DOHH2 (cell line): ENCODE data around the gene ALG5.

Source experiments
- H3F3A ChIP-seq: fragments of 200-600 bp; sonication (generic), shearing (Covaris generic); 2 replicates; pipeline ENCODE4 v1.6.0; 2016; ENCODE audit warnings: antibody characterized with exemption, mild to moderate bottlenecking; ENCODE audit not compliant: control insufficient read depth, insufficient read depth
- H3K27ac ChIP-seq: fragments of 200-600 bp; sonication (generic); 2 replicates; pipeline ENCODE4 v1.5.1; 2014; ENCODE audit warnings: low read depth, mild to moderate bottlenecking, low read length, moderate library complexity
- H3K27me3 ChIP-seq: fragments of 200-600 bp; sonication (generic); 2 replicates; pipeline ENCODE4 v1.6.1; 2014; ENCODE audit warnings: mild to moderate bottlenecking, low read length, mixed read lengths; ENCODE audit not compliant: control insufficient read depth
- H3K36me3 ChIP-seq: fragments of 200-600 bp; sonication (generic); 2 replicates; pipeline ENCODE4 v1.6.1; 2014; ENCODE audit warnings: mild to moderate bottlenecking, low read length, moderate library complexity, mixed read lengths; ENCODE audit not compliant: control insufficient read depth
- H3K4me1 ChIP-seq: fragments of 200-600 bp; sonication (generic); 2 replicates; pipeline ENCODE4 v1.6.1; 2014; ENCODE audit warnings: mild to moderate bottlenecking, low read length, mixed read lengths; ENCODE audit not compliant: control insufficient read depth
- H3K4me2 ChIP-seq: fragments of 200-600 bp; sonication (generic); 2 replicates; pipeline ENCODE4 v1.6.0; 2014; ENCODE audit warnings: mild to moderate bottlenecking, low read length, moderate library complexity
- H3K4me3 ChIP-seq: fragments of 200-600 bp; sonication (generic); 2 replicates; pipeline ENCODE4 v1.5.1; 2014; ENCODE audit warnings: mild to moderate bottlenecking, low read length, mixed read lengths
- H3K79me2 ChIP-seq: fragments of 200-600 bp; sonication (generic); 2 replicates; pipeline ENCODE4 v1.6.1; 2014; ENCODE audit warnings: mild to moderate bottlenecking, low read length, mixed read lengths; ENCODE audit not compliant: control insufficient read depth
- H3K9me2 ChIP-seq: fragments of 200-600 bp; sonication (generic); replicated peaks from 2 replicates; pipeline ENCODE4 v1.6.1; 2014; ENCODE audit warnings: mild to moderate bottlenecking, low read length, mixed read lengths; ENCODE audit not compliant: control insufficient read depth
- H3K9me3 ChIP-seq: fragments of 200-600 bp; sonication (generic); 2 replicates; pipeline ENCODE4 v1.6.1; 2014; ENCODE audit warnings: antibody characterized with exemption, low read length, mixed read lengths; ENCODE audit not compliant: control insufficient read depth, insufficient read depth
- H4K20me1 ChIP-seq: fragments of 200-600 bp; sonication (generic); 2 replicates; pipeline ENCODE4 v1.6.0; 2014; ENCODE audit warnings: low read depth, mild to moderate bottlenecking, antibody characterized with exemption, low read length, moderate library complexity; ENCODE audit not compliant: control insufficient read depth, insufficient read depth
- EZH2phosphoT487 ChIP-seq: fragments of 200-600 bp; sonication (generic); IDR thresholded peaks from 2 replicates; pipeline ENCODE4 v1.6.1; 2017; ENCODE audit warnings: borderline replicate concordance, mild to moderate bottlenecking, antibody characterized with exemption, low read length, moderate library complexity, mixed read lengths
- TF ChIP-seq, protein P1 (sequence below): fragments of 200-600 bp; sonication (generic); IDR thresholded peaks from one replicate; pipeline ENCODE4 v1.5.1; 2014; ENCODE audit warnings: antibody characterized with exemption, mild to moderate bottlenecking, low read depth, low read length; ENCODE audit not compliant: poor library complexity, severe bottlenecking

ALG5 gene

GRCh38 chr13:36912369-36912768, 86.8 kb downstream of the ALG5 start:
- Histone ChIP-seq H3K79me2 (no peaks in the 10 kb centered on the region), H3K27ac (no peak overlapping the region), H3K9me2 (no peaks in the 10 kb centered on the region), H3F3A (no peaks in the 10 kb centered on the region), H4K20me1 (no peaks in the 10 kb centered on the region), H3K27me3 (peaks cover 20% of the 10 kb centered on the region), H3K4me1 (peaks cover 18% of the 10 kb centered on the region), H3K36me3 (no peaks in the 10 kb centered on the region), H3K9me3 (no peaks in the 10 kb centered on the region), H3K4me2 (no peak overlapping the region), H3K4me3 (no peak overlapping the region)
- TF ChIP-seq EZH2phosphoT487: no peak
- TF ChIP-seq, protein P1, sequence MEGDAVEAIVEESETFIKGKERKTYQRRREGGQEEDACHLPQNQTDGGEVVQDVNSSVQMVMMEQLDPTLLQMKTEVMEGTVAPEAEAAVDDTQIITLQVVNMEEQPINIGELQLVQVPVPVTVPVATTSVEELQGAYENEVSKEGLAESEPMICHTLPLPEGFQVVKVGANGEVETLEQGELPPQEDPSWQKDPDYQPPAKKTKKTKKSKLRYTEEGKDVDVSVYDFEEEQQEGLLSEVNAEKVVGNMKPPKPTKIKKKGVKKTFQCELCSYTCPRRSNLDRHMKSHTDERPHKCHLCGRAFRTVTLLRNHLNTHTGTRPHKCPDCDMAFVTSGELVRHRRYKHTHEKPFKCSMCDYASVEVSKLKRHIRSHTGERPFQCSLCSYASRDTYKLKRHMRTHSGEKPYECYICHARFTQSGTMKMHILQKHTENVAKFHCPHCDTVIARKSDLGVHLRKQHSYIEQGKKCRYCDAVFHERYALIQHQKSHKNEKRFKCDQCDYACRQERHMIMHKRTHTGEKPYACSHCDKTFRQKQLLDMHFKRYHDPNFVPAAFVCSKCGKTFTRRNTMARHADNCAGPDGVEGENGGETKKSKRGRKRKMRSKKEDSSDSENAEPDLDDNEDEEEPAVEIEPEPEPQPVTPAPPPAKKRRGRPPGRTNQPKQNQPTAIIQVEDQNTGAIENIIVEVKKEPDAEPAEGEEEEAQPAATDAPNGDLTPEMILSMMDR: no peak

- Histone ChIP-seq H3K27me3 (peaks cover 7% of the 10 kb centered on the region), H3K79me2 (no peaks in the 10 kb centered on the region), H3K9me2 (no peaks in the 10 kb centered on the region), H3K4me1 (peaks cover 23% of the 10 kb centered on the region), H3K4me3 (no peak overlapping the region), H3K4me2 (no peak overlapping the region), H3F3A (no peaks in the 10 kb centered on the region), H3K36me3 (no peaks in the 10 kb centered on the region), H4K20me1 (no peaks in the 10 kb centered on the region), H3K9me3 (no peaks in the 10 kb centered on the region), H3K27ac (no peak overlapping the region)
- TF ChIP-seq, protein P1: no peak
- no peak for TF ChIP-seq EZH2phosphoT487
Observed at GRCh38 chr13:36910545-36910944, 88.6 kb downstream of the ALG5 start.

GRCh38 chr13:36907821-36908220, 91.3 kb downstream of the ALG5 start:
- no peaks in the 10 kb centered on the region for H3K27me3 ChIP-seq
- H4K20me1 ChIP-seq: no peaks in the 10 kb centered on the region
- TF ChIP-seq EZH2phosphoT487: no peak
- TF ChIP-seq, protein P1: no peak
- H3K9me3 ChIP-seq: no peaks in the 10 kb centered on the region
- peaks cover 19% of the 10 kb centered on the region for H3K4me1 ChIP-seq
- no peak overlapping the region for H3K4me3 ChIP-seq
- no peak overlapping the region for H3K27ac ChIP-seq
- no peaks in the 10 kb centered on the region for H3K9me2 ChIP-seq
- no peaks in the 10 kb centered on the region for H3F3A ChIP-seq
- H3K79me2 ChIP-seq: no peaks in the 10 kb centered on the region
- no peak overlapping the region for H3K4me2 ChIP-seq
- H3K36me3 ChIP-seq: no peaks in the 10 kb centered on the region

DNA sequence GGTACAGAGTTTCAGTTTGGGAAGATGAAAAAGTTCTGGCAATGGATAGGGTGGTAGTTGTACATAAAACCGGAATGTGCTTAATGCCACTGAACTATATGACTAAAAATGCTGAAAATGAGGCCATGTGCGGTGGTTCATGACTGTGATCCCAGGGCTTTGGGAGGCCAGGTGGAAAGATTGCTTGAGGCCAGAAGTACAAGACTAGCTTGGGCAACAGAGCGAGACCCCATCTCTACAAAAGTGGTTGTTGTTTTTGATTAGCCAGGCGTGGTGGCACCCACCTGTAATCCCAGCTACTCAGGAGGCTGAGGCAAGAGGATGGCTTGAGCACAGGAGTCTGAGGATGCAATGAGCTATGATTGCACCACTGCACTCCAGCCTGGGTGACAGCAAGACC, 91.9 kb downstream of the ALG5 start:
- H4K20me1 ChIP-seq: no peaks in the 10 kb centered on the region
- H3K36me3 ChIP-seq: no peaks in the 10 kb centered on the region
- no peak overlapping the region for H3K27ac ChIP-seq
- H3F3A ChIP-seq: no peaks in the 10 kb centered on the region
- H3K9me3 ChIP-seq: no peaks in the 10 kb centered on the region
- peaks cover 19% of the 10 kb centered on the region for H3K4me1 ChIP-seq
- H3K27me3 ChIP-seq: no peaks in the 10 kb centered on the region
- H3K4me3 ChIP-seq: no peak overlapping the region
- H3K4me2 ChIP-seq: no peak overlapping the region
- H3K79me2 ChIP-seq: no peaks in the 10 kb centered on the region
- no peaks in the 10 kb centered on the region for H3K9me2 ChIP-seq
- TF ChIP-seq, protein P1: no peak
- TF ChIP-seq EZH2phosphoT487: no peak
